GM12872 (cell line): Measurements from ENCODE around the gene KCNH8.

ENCODE experiments used
- TF ChIP-seq, protein P1 (sequence below): IDR thresholded peaks from 3 replicates; pipeline ENCODE4 v1.5.1; 2011; ENCODE audit warnings: low read depth, mild to moderate bottlenecking, low read length, moderate library complexity; ENCODE audit not compliant: insufficient read depth

The KCNH8 gene

GRCh38 chr3:19256313-19256712, 108.0 kb downstream of the KCNH8 start:
- TF ChIP-seq, protein P1, sequence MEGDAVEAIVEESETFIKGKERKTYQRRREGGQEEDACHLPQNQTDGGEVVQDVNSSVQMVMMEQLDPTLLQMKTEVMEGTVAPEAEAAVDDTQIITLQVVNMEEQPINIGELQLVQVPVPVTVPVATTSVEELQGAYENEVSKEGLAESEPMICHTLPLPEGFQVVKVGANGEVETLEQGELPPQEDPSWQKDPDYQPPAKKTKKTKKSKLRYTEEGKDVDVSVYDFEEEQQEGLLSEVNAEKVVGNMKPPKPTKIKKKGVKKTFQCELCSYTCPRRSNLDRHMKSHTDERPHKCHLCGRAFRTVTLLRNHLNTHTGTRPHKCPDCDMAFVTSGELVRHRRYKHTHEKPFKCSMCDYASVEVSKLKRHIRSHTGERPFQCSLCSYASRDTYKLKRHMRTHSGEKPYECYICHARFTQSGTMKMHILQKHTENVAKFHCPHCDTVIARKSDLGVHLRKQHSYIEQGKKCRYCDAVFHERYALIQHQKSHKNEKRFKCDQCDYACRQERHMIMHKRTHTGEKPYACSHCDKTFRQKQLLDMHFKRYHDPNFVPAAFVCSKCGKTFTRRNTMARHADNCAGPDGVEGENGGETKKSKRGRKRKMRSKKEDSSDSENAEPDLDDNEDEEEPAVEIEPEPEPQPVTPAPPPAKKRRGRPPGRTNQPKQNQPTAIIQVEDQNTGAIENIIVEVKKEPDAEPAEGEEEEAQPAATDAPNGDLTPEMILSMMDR: no peak

- TF ChIP-seq, protein P1: no peak
Measured at GRCh38 chr3:19263606-19264005, 115.3 kb downstream of the KCNH8 start.

GRCh38 chr3:19264424-19264823, 116.1 kb downstream of the KCNH8 start:
- TF ChIP-seq, protein P1: no peak

GRCh38 chr3:19267040-19267439, 118.7 kb downstream of the KCNH8 start:
- TF ChIP-seq, protein P1: no peak

GRCh38 chr3:19270481-19270880, 122.2 kb downstream of the KCNH8 start:
- TF ChIP-seq, protein P1: no peak

- TF ChIP-seq, protein P1: no peak
Measured at GRCh38 chr3:19272296-19272695, 124.0 kb downstream of the KCNH8 start.

DNA sequence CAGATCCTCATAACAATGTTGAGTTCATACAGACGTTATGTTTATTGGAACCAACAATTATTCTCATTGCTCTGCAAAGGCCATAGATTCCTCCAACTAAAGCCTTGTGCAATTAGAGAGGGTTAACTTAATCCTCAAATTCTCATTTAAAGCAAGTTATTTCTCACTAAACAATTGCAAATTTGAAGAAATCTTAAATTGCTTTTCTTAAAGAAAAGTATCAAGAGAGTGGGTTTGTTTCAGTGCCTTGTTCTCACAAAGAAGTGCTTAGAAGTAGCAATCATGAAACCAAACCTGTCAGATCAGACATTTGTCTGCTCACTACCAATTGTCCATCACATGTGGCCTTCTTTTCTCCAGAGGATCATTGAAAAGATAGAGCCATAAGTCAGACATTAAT, 124.8 kb downstream of the KCNH8 start:
- TF ChIP-seq, protein P1: no peak

GRCh38 chr3:19274576-19274975, 126.3 kb downstream of the KCNH8 start:
- TF ChIP-seq, protein P1: no peak
